Inferior parietal cortex (tissue), 1 donor: ENCODE data around the gene FRMD5.

ENCODE experiments used
- DNase-seq: peaks from one replicate; pipeline ENCODE4 v3.0.0-alpha.2; 2016; ENCODE audit errors: extremely low spot score

FRMD5 gene

GRCh38 chr15:44160796-44161195, 34.3 kb downstream of the FRMD5 start:
- no peak for DNase-seq

DNA sequence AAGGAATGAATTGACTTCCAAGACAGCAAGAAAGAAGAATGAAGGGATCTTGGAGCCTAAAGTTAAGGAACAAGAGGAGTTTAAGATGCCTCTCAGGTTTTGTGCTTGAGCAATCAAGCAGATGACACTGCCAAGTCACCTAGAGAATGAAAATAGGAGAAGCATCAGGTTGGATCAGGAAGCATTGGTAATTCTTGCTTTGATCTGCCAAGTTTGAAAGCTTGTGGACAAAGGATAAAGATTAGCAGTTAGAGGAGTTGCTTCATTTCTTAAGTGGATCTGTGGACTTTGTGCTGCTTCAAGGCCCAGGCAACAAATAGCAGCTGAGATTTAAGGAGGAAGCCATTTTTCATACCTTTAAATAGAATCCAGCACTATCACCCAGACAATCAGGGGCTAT, 35.6 kb downstream of the FRMD5 start:
- DNase-seq: no peak

DNA sequence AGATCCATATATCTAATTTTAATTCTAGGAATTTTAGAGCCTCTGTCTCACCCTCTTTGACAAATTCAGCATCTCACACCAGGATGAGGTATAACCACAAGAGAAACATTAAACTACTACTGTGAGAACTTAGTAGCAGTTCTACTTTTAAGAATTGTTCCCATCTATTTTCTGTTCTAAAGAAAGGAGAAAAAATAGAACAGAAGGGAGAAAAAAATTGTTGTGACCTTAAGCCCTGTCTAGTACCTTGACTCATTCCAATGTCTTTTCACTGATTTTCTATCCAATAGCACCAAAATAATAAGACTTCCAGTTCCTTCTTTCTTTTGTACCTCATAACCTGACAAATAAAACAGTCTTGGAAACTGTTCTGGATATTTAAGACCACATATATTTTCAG, 37.0 kb downstream of the FRMD5 start:
- no peak for DNase-seq

DNA sequence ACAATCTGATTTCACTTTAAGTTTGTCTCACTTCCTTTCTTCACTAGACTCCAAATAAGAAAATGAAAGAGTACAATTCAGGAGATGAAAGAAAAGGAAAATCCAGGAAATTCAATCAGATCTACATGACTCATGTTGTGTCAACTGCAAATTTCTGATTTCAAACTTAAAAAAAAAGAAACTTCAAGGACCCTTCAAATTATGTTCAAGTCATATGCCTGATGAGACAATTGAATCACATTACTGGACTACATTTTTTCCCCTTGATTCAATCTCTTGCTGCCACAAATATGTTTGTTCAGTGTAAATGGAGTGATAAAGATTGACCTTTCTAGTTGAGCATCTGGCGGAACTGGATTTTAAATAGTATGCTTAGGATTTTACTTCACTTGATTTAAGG, 37.4 kb downstream of the FRMD5 start:
- no peak for DNase-seq

GRCh38 chr15:44153352-44153751, 41.7 kb downstream of the FRMD5 start:
- no peak for DNase-seq

DNA sequence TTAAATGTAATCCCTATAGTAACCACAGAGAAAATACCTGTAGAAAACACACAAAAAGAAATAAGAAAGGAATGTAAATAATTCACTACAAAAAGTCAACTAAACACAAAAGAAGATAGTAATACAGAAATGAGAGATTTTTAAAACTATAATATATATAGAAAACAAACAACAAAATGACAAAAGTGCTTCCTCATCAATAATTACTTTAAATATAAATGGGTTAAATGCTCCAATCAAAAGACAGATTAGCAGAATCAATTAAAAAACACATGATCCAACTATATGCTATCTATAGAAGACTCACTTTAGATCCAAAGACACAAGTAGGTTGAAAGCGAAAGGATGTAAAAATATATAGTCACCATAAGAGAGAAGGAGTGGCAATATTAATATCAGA, 45.8 kb downstream of the FRMD5 start:
- DNase-seq: no peak

DNA sequence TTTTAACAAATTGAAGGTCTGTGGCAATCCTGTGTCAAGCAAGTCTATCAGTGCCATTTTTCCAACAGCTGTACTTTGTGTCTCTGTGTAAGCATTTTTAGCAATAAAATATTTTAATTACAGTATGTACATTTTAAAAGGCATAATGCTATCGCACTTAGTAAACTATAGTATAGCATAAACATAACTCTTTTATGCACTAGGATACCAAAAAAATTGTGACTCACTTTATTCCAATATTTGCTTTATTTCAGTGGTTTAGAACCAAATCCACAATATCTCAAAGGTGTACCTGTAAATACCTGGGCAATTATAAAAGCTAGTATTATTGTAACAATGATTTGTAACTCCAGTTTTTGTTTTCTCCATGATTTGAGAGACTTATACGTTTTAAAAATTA, 46.5 kb downstream of the FRMD5 start:
- DNase-seq: no peak

GRCh38 chr15:44147636-44148035, 47.4 kb downstream of the FRMD5 start:
- no peak for DNase-seq

- no peak for DNase-seq
These were observed 49.6 kb downstream of the FRMD5 start for GRCh38 chr15:44145495-44145894.

GRCh38 chr15:44144992-44145391, 50.1 kb downstream of the FRMD5 start:
- no peak for DNase-seq

- DNase-seq: no peak
These were observed 50.9 kb downstream of the FRMD5 start for GRCh38 chr15:44144184-44144583.

DNA sequence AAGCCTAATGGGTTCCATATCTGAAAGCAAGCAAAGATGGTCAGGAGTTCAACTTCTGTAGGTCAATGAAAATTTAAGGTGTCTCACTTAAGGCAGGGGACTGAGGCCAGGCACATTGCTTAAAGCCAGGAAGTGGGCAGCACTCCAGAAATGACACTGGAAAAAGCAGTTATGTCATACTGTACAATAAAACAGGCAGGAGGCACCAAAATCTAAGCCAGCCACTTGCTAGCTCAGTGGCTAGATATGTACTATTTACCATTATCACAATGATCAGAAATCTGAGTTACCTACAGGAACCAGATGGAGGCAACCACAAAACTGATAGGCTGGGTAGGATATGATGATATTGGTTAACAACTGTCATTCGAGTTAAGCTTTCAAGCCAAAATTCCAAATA, 57.3 kb downstream of the FRMD5 start:
- no peak for DNase-seq

DNA sequence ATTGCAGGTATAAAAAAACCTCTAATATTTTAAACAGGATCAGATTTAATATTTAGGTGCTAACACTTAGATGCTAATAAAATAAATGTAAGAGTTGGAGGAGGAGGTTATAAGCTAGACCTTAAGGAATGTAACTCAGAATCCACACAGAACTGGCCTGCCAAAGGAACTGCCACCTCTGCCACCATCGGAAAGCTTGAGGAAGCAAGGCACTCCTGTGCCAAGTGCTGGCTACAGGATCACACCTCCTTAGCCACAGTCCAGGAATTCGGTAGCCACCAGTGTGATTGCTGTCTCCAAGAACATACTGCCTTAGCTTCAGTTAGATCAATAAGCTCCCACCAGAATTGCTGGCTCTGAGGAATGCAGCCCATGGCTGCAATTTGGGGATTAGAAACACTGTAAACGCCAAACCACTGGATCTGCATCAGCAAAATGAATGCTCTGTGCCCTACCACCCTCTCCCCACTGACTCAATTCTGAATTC, 58.0 kb downstream of the FRMD5 start:
- DNase-seq: no peak

GRCh38 chr15:44132057-44132456, 63.0 kb downstream of the FRMD5 start:
- DNase-seq: no peak

DNA sequence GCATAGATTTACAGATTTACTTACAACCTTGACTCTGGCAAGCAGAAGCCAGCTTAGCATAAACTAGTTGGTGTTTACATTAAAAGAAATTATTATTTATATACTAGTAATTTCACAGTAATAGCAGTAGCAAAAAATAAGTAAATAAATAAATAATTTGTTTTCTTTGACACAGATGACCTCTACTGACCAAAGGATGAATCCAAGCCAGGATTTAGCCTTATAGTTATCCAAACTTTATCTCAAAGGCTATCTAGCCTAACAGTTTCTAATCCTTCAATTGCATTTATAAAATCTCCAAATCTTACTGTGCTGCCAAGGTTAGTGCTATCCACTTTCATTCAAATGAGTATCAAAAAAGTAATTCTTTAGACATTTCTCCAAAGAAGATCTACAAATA, 64.3 kb downstream of the FRMD5 start:
- DNase-seq: no peak

DNA sequence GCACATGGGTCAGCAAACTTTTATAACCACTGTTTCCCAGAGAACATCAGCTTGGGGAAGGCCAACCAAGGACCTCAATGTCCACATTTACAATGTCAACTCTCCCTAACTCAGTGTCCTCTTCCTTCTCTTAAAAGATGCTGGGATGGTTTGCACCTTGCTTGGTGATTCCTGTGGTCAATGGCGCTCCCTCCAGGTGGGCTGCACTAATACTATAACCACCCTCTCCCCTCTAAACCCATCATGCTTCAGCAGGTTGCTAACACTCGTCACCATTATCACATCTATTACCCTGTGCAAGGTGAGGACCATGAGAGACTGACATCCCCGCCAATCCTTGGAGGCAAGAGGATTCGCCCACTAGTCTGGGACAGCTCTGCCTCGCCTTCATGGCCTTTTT, 65.2 kb downstream of the FRMD5 start:
- no peak for DNase-seq

DNA sequence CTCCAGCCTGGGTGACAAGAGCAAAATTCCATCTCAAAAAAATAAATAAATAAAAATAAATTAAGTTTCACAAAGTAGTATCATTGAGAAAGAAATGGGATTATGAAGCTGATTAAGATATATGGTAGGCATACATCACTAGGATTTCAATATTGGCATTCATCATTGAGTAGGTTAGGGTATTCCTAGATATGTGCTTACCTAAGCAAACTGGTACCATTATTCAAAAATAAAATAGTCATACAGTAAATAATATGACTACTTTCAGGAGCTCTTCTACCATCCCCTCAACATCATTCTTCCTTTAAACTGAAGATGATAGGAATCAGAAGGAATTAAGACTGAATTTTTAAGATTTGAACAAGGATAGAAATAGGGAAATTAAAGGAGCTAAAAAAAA, 66.6 kb downstream of the FRMD5 start:
- DNase-seq: no peak

GRCh38 chr15:44125879-44126278, 69.2 kb downstream of the FRMD5 start:
- no peak for DNase-seq

GRCh38 chr15:44102675-44103254, 92.3 kb downstream of the FRMD5 start:
- DNase-seq: peak; percentile 94

GRCh38 chr15:44101944-44102343, 93.1 kb downstream of the FRMD5 start:
- no peak for DNase-seq

DNA sequence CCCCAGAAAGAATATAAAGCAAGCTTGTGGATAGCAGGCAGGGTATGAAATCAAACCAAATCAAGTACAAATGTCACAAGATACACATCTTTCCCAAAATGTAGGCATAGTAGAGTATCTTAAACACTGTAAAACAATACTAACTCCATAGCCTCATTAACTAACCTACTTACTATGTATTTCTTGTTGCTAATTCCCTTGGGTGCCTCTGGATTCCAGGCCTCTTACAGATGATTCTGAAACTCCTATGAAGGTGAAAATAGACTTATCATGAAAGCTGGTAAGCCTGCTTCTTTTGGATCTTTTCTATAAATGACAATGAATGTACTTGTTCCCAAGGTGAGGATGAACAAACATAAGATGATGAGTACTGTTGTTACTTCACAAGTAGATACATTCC, 93.8 kb downstream of the FRMD5 start:
- no peak for DNase-seq

DNA sequence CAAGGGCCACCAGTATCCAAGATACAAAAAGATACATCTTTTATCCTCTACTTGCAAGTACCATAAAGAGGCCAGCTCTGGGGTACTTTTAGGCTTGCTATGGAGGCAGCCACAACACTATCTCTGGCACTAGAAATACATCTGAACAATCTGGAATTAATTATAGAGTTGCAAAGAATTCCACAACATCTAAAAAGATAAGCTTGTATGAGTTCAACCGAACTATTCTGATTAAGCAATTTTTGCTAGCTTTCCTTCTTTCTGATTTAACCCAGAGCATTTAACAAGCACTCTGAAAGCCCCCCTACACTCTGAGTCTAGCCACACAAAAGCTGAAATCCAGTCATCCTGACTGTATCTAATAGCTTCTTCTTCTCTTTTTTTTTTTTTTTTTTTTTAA, 95.4 kb downstream of the FRMD5 start:
- no peak for DNase-seq

DNA sequence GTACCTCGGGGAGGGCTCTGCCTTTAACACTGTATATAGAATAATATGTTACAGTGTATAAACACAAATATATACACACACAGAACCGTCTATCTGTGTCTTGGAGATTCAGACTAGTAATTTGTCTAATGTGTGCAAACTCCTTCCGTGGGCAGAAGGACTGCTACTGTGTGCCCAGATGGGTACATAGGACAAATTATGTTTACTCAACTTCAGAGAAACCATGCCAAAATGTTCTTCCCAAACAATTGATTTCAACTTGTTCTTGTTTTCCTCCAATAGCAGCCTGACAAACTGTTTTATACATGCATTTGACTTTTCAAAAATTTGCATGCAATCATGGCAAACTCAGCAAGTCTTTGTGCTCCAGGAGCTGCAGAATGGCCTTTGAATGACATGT, 97.5 kb downstream of the FRMD5 start:
- no peak for DNase-seq

DNA sequence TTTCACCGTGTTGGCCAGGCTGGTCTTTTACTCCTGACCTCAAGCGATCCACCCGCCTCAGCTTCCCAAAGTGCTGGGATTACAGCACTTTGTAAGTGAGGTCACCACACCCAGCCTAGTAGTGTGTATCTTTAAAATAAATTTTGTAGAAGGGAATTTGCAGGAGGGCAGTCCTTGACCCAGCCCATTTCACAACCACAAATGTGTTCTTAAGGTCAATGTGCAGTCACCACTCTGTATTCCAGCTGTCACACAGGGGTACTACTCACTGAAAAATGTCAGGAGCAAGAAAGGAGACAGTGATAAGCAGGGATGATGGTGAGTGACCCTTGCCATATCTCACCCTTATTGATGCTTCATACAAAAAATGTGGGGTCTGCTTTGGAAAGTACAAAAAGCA, 98.5 kb downstream of the FRMD5 start:
- no peak for DNase-seq
